GM21526 (cell line): ENCODE data around the gene SPOP.
"Not testable (repeated sequence)": the region's sequence is repeated elsewhere in the genome, so short reads cannot be mapped to it uniquely, and the experiment has no call there.

ENCODE experiments used
- ATAC-seq: cut with Tn5 transposase; IDR thresholded peaks from one replicate; pipeline ENCODE4 v1.9.1; 2021; ENCODE audit warnings: moderate library complexity; ENCODE audit not compliant: unreplicated experiment, low FRiP score

SPOP gene

DNA sequence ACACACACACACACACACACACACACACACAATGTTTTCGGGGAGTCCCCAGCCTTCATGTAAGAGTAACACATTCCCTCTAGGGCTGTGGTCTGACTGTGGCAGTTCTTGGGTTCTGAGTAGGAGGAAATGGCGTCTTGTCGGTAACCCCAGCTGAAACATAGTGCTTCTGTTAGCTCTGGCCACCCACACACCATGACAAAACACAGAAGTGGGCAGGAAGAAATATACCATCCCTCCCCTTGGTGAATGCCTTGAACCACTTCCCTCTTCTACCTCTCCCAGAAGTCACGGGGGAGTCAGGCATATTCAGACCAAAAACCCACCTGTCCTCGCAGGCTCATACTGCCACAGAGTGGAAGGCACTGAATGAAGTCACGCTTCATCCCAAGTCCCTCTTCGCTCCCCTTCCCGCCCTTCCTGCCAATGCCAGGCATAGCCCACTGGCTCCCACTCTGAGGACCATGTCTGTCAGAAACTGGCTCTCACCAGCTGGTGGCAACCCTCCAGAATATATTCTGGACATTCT is 18.4 kb upstream of the SPOP start:
- no peak for ATAC-seq

- no peak for ATAC-seq
These were observed 17.9 kb upstream of the SPOP start for GRCh38 chr17:49695698-49696232.

DNA sequence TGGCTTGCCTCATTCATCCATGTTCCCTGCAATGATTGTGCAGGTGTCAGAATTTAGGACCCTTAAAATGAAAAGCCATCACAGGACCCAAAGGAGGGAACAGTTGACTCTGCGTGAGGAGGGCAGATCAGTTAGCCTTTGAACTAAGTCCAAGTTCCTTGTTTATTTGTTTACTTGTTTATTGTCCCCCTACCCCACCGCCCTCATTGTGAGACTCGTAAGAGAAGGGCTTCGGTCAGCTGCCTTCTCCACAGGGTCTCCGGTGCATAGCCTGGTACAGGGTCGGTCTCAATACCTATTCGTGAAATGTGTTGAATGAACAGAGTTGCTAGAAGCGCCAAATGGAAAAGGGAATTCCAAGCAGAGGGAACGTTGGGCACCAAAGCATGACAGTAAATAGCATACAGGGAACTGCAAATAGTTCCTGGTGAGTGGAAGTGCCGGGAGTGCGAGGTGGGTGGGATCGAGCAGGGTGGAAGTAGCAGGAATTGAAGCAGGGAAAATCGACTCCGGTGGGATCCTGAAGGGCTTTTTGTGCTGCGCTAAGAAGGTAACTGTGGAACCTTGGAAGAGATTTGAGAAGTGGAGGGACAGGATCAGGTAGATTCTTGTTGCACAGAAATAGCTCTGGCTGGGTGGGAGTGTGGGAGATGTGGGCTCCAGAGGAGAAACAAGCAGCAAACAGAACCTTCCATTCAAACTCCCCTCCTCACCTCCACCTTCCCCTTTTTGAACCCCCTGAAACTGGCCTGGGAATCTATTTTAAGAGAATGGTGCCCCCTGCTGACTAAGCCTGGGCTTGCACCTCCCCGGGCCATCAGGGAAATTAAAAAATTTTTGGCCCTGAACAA is 17.2 kb upstream of the SPOP start:
- ATAC-seq: no peak

DNA sequence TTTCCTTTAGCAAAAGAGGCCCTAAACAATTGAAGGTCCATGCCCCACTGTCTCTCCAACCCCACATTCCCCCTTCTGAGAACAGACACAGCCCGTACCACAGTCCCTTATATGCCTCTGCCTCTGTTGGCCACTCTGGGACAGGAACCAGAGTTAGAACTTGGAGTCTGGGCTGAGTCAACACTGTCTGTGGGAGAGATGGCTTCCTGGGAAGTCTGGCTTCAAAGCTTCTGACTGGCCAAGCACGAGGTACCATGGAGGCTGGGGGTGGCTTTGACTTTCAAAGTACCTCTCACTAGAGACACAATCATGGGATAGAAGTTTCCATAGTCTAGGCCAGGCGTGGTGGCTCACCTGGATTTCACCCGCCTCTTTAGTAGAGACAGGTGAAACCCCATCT is 14.9 kb upstream of the SPOP start:
- no peak for ATAC-seq

- ATAC-seq: no peak
These were observed 13.8 kb upstream of the SPOP start for GRCh38 chr17:49691677-49692191.

- ATAC-seq: no peak
These were observed 13.3 kb upstream of the SPOP start for GRCh38 chr17:49691086-49691676.

DNA sequence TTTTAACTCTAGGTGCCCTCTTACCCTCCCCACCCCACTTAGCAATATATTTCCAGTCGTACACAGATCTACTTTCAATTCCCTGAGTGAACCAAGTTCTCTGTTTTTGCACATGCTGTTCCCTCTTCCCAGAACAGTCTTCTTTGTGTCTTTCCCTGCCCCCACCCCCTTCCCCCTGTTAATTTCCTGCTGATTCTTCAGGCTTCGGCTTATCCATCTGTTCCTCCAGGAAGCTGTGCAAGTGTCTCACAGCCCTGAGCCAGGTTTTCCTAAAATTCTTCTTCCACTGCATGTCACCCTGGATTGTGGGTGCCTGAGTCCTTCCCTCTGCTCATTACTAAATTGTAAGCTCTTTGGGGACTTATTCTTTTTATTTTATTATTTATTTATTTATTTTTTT is 12.4 kb upstream of the SPOP start:
- ATAC-seq: no peak

- no peak for ATAC-seq
These were observed 11.0 kb upstream of the SPOP start for GRCh38 chr17:49688848-49689247.

DNA sequence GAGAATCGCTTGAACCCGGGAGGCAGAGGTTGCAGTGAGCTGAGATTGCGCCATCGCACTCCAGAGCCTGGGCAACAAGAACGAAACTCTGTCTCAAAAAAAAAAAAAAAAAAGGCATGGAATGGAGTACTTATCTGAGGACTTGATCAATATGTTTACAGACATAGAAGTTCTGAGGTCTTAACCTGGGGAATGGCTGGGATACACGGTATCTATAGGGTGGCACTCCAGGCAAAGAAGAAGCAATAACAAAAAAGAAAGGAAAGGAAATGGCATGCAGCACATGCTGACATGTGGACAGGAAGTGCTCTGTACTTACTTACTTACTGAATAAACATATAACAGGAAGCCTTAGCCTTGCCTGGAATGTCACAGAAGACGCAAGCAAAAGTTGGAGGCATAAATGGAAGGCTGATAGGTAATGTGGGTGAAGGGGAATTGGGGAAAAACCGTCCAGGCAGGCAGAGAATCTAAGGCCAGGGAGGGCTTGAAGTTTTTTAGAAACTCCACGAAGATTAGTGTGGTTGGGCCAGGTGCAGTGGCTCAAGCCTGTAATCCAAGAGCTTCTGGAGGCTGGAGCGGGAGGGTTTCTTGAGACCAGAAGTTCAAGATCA is 10.1 kb upstream of the SPOP start:
- ATAC-seq: no peak

DNA sequence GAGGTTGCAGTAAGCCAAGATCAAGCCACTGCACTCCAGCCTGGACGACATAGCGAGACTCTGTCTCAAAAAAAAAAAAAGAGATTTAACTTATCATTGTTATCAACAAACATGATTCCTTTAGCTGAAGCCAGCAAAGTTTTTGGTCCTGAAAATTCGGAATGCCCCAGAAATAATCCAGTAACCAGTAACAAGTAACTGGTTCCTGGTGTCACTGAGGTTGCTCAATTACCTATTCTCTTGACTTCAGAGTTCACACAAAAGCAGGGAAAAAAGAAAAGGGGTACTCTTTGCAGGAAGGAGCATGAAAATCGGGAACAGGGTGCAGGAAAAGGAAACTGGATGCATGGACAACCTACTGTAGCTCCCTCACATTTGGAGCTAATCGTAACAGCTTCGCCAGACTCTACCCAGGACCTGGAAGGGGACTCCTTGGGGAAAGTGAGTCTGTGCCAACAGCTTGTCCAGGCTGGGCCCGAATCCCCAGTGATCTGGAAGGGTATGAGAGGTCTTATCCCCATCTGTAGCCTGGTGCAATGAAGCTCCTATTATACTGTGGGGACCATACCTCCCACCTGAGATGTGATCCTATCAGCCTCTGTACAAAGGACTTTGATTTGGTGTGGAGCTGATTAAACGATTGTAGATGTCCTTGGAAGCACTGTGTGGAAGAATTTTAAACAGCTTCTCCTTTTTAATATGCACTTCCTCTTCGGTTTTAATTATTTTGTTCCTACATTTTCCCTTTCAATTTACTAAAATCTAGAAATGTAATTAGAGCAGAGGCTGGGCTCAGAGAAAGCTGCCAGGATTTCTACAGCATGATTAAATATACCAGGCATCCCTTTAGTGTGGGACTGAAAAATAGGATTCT is 3.4 kb upstream of the SPOP start:
- no peak for ATAC-seq

DNA sequence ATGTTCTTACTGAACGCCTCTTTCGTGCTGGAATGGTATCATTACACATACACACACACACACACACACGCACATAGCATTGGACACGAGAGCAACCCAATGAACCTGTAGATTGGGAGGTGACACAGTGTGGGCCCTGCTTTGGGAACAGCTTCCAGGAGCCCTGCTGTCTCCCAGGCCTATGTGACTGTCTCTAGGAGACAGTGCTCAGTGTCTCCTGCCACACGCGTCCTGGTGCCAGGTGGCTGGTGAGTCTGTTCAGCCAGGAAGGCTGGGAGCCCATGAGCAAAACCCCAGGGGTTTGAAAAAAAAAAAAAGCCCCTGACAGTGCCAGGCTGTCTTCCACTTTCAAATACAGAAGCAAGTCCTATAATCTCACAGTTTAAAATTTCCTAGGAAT is 2.4 kb upstream of the SPOP start:
- ATAC-seq: no peak

GRCh38 chr17:49677134-49677932 is 564 bp downstream of the SPOP start:
- ATAC-seq: peak; percentile 54

DNA sequence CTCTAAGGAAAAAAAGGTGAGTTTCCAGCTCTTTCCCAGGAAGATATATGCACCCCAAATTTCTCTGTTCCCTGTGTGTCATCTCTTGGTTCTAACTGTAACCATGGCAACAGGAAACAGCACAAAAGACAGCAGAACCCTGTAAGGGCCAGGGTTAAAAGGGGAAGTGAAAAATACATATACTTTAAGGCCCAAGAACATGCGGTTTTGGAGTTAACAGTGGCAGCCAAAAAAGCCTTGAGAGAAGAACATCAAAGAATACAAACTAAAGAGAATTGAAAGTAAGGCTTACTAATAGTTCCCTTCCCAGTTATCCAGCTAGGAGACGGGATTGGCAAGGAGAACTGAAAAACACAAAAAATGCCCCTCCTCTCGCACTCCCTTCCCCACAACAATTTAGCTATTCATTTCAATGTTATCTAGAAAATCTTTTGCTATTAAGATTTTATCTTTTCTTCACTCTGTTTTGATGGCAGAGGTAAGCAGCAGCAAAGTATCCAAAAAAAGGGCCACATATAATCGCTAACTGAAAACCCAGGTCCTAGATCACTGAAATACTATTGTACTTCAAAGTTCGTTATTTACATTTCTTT is 1.5 kb downstream of the SPOP start:
- peak; percentile 54 for ATAC-seq

- no peak for ATAC-seq
These were observed 3.4 kb downstream of the SPOP start for GRCh38 chr17:49674507-49674906.

- not testable (repeated sequence) for ATAC-seq
These were observed 4.2 kb downstream of the SPOP start for GRCh38 chr17:49673679-49674078.

DNA sequence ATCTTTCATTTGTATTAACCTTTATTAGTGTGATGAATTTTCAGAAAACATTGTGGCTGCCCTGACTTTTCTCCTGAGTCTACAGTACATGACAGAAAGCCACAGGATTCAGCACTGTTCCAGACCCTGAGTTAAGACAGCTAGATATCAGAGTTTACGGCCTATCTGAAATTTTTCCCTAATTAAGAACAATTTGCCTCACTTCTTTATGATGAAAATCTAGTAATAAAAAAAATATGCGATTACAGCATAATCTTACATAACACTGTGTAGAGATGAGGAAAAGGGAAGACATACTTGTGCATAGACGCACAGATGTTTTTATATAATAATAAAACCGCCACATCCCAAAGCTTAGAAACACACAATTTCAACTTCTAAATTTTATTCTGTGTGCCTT is 7.3 kb downstream of the SPOP start:
- no peak for ATAC-seq

DNA sequence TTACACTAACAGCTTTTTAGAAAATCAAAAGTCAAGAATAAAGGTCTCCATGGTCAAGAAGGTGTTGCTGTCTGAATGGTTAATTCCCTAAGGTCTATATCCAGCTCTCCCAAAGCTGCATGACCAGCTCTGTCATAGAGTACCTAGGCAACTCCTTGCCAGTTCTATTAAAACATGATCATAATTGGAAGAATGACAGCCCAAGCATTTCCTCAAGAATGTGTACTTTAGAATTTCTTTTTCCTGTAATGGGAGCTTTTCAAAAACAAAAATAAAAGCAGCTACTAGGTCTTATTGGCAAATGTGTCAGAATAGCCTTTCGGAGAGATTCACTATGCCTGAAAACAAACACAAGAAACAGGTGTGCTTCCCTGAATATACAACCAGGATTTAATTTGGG is 7.9 kb downstream of the SPOP start:
- ATAC-seq: no peak

GRCh38 chr17:49667854-49668253 is 10.0 kb downstream of the SPOP start:
- no peak for ATAC-seq

DNA sequence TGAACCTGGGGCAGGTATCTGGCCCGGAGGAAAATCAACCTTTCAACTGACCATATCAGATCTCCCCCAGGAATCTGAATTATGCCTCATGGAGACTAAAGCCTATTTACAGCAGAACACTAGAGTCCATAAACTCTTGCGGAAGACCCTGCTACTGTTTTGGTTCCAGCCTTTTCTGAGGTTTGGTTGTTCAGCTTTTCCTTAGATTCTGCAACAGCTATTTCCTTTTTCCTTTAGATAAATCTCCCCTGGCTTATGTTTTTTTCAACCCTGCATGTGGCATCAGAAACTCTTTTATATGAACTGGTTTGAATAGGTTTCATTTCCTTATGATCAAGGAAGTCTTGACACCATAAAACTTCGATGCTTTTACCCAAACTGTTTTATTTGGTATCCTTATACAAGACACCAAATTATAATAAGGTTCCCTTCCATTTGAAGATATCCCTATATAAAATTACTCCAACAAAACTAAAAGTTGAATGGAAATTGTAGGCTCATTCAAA is 13.1 kb downstream of the SPOP start:
- ATAC-seq: no peak
